HCT116 (cell line): ENCODE data around the gene DENND5A.

Experiments
- EZH2phosphoT487 ChIP-seq: fragments of 200-600 bp; IDR thresholded peaks from 2 replicates; pipeline ENCODE4 v1.6.1; 2018; ENCODE audit warnings: antibody characterized with exemption, borderline replicate concordance
- POLR2AphosphoS5 ChIP-seq: IDR thresholded peaks from 2 replicates; pipeline ENCODE4 v1.6.1; 2011; ENCODE audit warnings: mild to moderate bottlenecking, low read depth, low read length, moderate library complexity
- ZFX ChIP-seq: fragments of 450-650 bp; IDR thresholded peaks from 2 replicates; pipeline ENCODE4 v1.6.1; 2017
- ZNF274 ChIP-seq: fragments of 200-500 bp; sonication (Bioruptor generic); IDR thresholded peaks from 2 replicates; pipeline ENCODE4 v1.6.1; 2014; ENCODE audit warnings: mild to moderate bottlenecking, low read depth, low read length, inconsistent platforms
- TF ChIP-seq, protein P1 (sequence below): IDR thresholded peaks from 2 replicates; pipeline ENCODE4 v1.6.1; 2012
- TF ChIP-seq, protein P2 (sequence below), 3 experiments: fragments of 200-600 bp in 1 of 3; sonication (generic) in 1 of 3; IDR thresholded peaks in 2 of 3; conservative IDR thresholded peaks in 1 of 3; 2 replicates each; pipeline ENCODE4 v1.5.1; 2012 to 2017; ENCODE audit warnings: low read depth in 2 of 3, low read length in 2 of 3, antibody characterized with exemption in 1 of 3, borderline replicate concordance in 1 of 3, control low read depth in 1 of 3, mild to moderate bottlenecking in 1 of 3, mixed read lengths in 1 of 3, mixed run types in 1 of 3, moderate library complexity in 1 of 3; ENCODE audit not compliant: insufficient read depth in 1 of 3

DNA sequence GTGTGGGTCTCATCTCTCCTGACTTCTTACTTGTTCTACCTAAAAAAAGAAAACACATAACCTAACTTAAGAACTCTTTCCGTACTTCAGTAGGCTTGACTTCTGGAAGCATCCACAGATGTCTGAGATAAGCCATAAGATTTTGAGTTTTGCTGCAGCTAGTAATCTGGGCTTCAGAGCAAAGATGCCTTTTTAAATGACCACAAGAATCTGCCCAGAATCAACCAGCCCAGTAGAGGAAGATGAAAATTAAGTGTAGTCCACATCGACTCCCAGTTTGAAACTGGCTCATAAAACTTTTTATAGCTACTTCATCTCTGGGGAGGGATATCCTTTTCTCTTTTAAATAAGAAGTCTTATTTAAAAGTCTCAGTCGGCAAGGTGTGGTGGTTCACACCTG is 10.7 kb downstream of the DENND5A start:
- TF ChIP-seq, protein P1, sequence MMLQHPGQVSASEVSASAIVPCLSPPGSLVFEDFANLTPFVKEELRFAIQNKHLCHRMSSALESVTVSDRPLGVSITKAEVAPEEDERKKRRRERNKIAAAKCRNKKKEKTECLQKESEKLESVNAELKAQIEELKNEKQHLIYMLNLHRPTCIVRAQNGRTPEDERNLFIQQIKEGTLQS: no peak
- TF ChIP-seq, protein P2, sequence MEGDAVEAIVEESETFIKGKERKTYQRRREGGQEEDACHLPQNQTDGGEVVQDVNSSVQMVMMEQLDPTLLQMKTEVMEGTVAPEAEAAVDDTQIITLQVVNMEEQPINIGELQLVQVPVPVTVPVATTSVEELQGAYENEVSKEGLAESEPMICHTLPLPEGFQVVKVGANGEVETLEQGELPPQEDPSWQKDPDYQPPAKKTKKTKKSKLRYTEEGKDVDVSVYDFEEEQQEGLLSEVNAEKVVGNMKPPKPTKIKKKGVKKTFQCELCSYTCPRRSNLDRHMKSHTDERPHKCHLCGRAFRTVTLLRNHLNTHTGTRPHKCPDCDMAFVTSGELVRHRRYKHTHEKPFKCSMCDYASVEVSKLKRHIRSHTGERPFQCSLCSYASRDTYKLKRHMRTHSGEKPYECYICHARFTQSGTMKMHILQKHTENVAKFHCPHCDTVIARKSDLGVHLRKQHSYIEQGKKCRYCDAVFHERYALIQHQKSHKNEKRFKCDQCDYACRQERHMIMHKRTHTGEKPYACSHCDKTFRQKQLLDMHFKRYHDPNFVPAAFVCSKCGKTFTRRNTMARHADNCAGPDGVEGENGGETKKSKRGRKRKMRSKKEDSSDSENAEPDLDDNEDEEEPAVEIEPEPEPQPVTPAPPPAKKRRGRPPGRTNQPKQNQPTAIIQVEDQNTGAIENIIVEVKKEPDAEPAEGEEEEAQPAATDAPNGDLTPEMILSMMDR (IDR thresholded peaks at IDR 0.05 in 2 of 3, conservative IDR thresholded peaks at IDR 0.05 in 1 of 3; ENCODE audit: borderline replicate concordance in 1 of 3, insufficient read depth in 1 of 3, low read depth in 2 of 3, low read length in 2 of 3): no peak
- TF ChIP-seq ZNF274: no peak
- no peak for TF ChIP-seq EZH2phosphoT487
- no peak for TF ChIP-seq POLR2AphosphoS5
- no peak for TF ChIP-seq ZFX
